Hepatocyte (in vitro differentiated cells): ENCODE data around the gene DOCK3. TPM values are rescaled to one million over a fixed set of nuclear protein-coding genes. Genes with fewer than 3 reads are reported as not detected.

ENCODE experiments used
- DNase-seq: peaks from one replicate; pipeline ENCODE4 v3.0.0-alpha.2; 2016; ENCODE audit warnings: low spot score
- H2AFZ ChIP-seq: fragments of 200-600 bp; sonication (generic); 2 replicates; pipeline ENCODE4 v1.6.0; 2016; ENCODE audit warnings: antibody characterized with exemption, mild to moderate bottlenecking
- H3K27ac ChIP-seq: fragments of 200-600 bp; sonication (generic); 2 replicates; pipeline ENCODE4 v1.5.1; 2016; ENCODE audit warnings: mild to moderate bottlenecking
- H3K27me3 ChIP-seq: fragments of 200-600 bp; sonication (generic); 2 replicates; pipeline ENCODE4 v1.6.1; 2016
- H3K36me3 ChIP-seq: fragments of 200-600 bp; sonication (generic); replicated peaks from 2 replicates; pipeline ENCODE4 v1.5.1; 2016; ENCODE audit warnings: low read depth; ENCODE audit not compliant: insufficient read depth
- H3K4me1 ChIP-seq: fragments of 200-600 bp; sonication (generic); 2 replicates; pipeline ENCODE4 v1.5.1; 2016; ENCODE audit warnings: mild to moderate bottlenecking, moderate library complexity; ENCODE audit not compliant: insufficient read depth
- H3K4me2 ChIP-seq: fragments of 200-600 bp; sonication (generic); 2 replicates; pipeline ENCODE4 v1.6.0; 2016
- H3K4me3 ChIP-seq: fragments of 200-600 bp; sonication (generic); 2 replicates; pipeline ENCODE4 v1.5.1; 2016; ENCODE audit warnings: mild to moderate bottlenecking
- H3K79me2 ChIP-seq: fragments of 200-600 bp; sonication (generic); 2 replicates; pipeline ENCODE4 v1.6.0; 2017; ENCODE audit warnings: mild to moderate bottlenecking
- H3K9me2 ChIP-seq: fragments of 200-600 bp; sonication (generic); replicated peaks from 2 replicates; pipeline ENCODE4 v1.6.0; 2017; ENCODE audit warnings: mild to moderate bottlenecking; ENCODE audit not compliant: insufficient read depth
- H3K9me3 ChIP-seq: fragments of 200-600 bp; sonication (generic); 2 replicates; pipeline ENCODE4 v1.5.1; 2016; ENCODE audit warnings: low read depth, mild to moderate bottlenecking
- H4K20me1 ChIP-seq: fragments of 200-600 bp; sonication (generic); 2 replicates; pipeline ENCODE4 v1.6.0; 2016; ENCODE audit warnings: mild to moderate bottlenecking; ENCODE audit not compliant: insufficient read depth, poor library complexity, severe bottlenecking
- EZH2 ChIP-seq: fragments of 200-600 bp; sonication (generic); IDR thresholded peaks from 2 replicates; pipeline ENCODE4 v1.6.1; 2016; ENCODE audit warnings: antibody characterized with exemption, mild to moderate bottlenecking, borderline replicate concordance
- EZH2phosphoT487 ChIP-seq: fragments of 200-600 bp; sonication (generic); IDR thresholded peaks from one replicate; pipeline ENCODE4 v1.6.1; 2018; ENCODE audit warnings: antibody characterized with exemption, mild to moderate bottlenecking, low read depth, moderate library complexity; ENCODE audit not compliant: unreplicated experiment, severe bottlenecking
- WGBS: methylation state at CpG from one replicate; pipeline ENCODE4 v1.1.6; 2016; ENCODE audit warnings: low lambda C conversion rate; ENCODE audit errors: missing lambda C conversion rate; 5-methylcytosine and 5-hydroxymethylcytosine counted together
- polyA plus RNA-seq: library from polyadenylated mRNA; unstranded; fragments of >200 nt; fragmentation: Nextera tagmentation; extraction: Ambion mirVana; gene quantifications from 2 replicates; pipeline ENCODE4 v1.2.1, GENCODE V29; 2016
- total RNA-seq: library from RNA; depleted of rRNA; stranded (reverse); fragments of >200 nt; gene quantifications from 2 replicates; pipeline ENCODE4 v1.2.3, GENCODE V29; 2014
- TF ChIP-seq, protein P1 (sequence below): fragments of 200-600 bp; sonication (generic); IDR thresholded peaks from 2 replicates; pipeline ENCODE4 v1.5.1; 2016; ENCODE audit warnings: antibody characterized with exemption, mild to moderate bottlenecking; ENCODE audit not compliant: poor library complexity

DOCK3 gene
- total and polyA plus RNA-seq, 2 experiments from 2014 or later = 0.77 to 1.6 TPM

DNA sequence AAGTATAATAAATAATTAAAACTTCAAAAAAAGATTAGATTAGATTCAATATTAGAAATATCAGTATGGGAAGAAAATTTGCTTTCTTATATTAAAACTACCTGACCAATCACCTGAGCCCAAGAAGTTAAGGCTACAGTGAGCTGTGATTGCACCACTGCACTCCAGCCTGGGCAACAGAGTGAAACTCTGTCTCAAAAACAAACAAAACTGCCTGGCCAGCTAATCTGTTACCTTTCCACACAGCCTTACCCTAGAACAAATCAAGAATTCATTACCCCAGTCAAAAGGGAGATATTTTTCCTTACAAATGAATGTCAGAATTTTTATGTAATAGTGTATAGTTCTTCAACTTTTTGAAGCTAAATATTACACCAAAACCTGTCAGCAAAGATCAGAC lies 593.4 kb downstream of the DOCK3 start:
- H3K4me3 ChIP-seq = no peak overlapping the region

DNA sequence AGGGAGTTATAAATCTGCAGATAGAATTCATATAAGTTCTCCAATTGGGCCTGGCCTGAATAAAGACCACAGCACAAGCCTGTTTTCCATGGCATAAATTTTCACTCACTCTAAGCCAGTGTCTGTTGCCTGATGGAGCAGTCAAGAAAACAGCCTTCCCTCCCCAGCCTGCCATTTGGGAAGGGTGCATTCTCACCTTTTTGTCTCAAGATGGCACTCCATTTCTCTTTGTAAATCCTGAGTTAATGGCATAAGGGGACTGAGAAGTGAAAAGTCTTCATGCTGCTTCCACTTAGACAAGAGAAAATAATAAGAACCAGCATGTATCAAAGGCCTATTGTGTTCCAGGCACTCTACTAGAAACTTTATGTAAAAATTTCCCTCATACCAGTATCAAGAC lies 594.7 kb downstream of the DOCK3 start:
- TF ChIP-seq, protein P1, sequence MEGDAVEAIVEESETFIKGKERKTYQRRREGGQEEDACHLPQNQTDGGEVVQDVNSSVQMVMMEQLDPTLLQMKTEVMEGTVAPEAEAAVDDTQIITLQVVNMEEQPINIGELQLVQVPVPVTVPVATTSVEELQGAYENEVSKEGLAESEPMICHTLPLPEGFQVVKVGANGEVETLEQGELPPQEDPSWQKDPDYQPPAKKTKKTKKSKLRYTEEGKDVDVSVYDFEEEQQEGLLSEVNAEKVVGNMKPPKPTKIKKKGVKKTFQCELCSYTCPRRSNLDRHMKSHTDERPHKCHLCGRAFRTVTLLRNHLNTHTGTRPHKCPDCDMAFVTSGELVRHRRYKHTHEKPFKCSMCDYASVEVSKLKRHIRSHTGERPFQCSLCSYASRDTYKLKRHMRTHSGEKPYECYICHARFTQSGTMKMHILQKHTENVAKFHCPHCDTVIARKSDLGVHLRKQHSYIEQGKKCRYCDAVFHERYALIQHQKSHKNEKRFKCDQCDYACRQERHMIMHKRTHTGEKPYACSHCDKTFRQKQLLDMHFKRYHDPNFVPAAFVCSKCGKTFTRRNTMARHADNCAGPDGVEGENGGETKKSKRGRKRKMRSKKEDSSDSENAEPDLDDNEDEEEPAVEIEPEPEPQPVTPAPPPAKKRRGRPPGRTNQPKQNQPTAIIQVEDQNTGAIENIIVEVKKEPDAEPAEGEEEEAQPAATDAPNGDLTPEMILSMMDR = no peak
- TF ChIP-seq EZH2 (no peak), EZH2phosphoT487 (no peak)

More for the DNA sequence above, 593.4 kb downstream of the DOCK3 start:
- Histone ChIP-seq H4K20me1 (no peaks in the 10 kb centered on the region), H3K4me2 (no peak overlapping the region), H3K27me3 (no peaks in the 10 kb centered on the region), H3K36me3 (no peaks in the 10 kb centered on the region), H3K9me3 (no peaks in the 10 kb centered on the region), H3K79me2 (no peaks in the 10 kb centered on the region), H3K27ac (no peak overlapping the region), H3K4me1 (no peaks in the 10 kb centered on the region), H3K9me2 (no peaks in the 10 kb centered on the region), H2AFZ (no peak overlapping the region)
- no peak for DNase-seq
- TF ChIP-seq, protein P1 = no peak
- TF ChIP-seq EZH2 (no peak), EZH2phosphoT487 (no peak)

DNA sequence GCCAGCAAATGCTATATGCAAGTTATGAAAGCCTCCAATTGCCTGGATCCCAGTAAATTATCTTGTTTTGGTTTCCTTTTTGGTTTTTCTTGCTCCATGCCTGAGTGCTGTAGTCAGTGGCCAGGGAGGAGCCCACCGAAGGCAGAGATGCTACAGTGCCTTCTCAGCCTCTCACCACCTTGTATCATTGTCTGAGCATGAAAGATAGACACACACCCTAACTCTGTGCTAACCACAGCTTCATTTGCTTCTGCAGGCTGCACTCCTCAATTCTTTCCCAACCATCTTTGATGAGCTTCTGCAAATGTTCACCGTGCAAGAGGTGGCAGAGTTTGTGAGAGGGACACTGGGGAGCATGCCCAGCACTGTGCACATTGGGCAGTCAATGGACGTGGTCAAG lies 595.8 kb downstream of the DOCK3 start:
- TF ChIP-seq EZH2 (no peak), EZH2phosphoT487 (no peak)
- TF ChIP-seq, protein P1 = no peak
- Histone ChIP-seq H3K27ac (no peak overlapping the region), H4K20me1 (no peaks in the 10 kb centered on the region), H3K4me2 (no peak overlapping the region), H3K4me3 (no peak overlapping the region), H3K9me2 (no peaks in the 10 kb centered on the region), H3K79me2 (no peaks in the 10 kb centered on the region), H3K36me3 (no peaks in the 10 kb centered on the region), H3K4me1 (no peaks in the 10 kb centered on the region), H3K27me3 (no peaks in the 10 kb centered on the region), H3K9me3 (no peaks in the 10 kb centered on the region), H2AFZ (no peak overlapping the region)
- no peak for DNase-seq
- 94% methylated on average over 3 of the region's 3 CpGs for WGBS

More for the DNA sequence above, 594.7 kb downstream of the DOCK3 start:
- Histone ChIP-seq H4K20me1 (no peaks in the 10 kb centered on the region), H3K4me1 (no peaks in the 10 kb centered on the region), H3K36me3 (no peaks in the 10 kb centered on the region), H3K79me2 (no peaks in the 10 kb centered on the region), H3K9me3 (no peaks in the 10 kb centered on the region), H3K4me3 (no peak overlapping the region), H3K27ac (no peak overlapping the region), H2AFZ (no peak overlapping the region), H3K27me3 (no peaks in the 10 kb centered on the region), H3K9me2 (no peaks in the 10 kb centered on the region), H3K4me2 (no peak overlapping the region)
- no peak for DNase-seq

DNA sequence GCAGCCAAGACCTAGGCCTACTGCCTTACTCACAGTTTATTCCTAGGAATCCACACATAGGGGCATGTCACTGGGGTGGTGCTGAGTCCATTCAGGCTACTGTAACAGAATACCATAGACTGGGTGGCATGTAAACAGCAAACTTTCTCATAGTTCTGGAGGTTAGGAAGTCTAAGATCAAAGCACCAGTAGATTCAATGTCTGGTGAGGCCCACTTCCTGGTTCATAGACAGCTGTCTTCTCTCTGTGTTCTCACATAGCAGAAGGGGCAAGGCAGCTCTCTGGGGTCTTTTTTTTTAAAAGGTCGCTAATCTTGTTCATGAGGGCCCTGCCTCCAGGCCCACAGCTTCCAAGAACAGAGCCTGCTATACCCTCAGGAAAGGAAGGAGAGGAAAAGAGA lies 596.4 kb downstream of the DOCK3 start:
- TF ChIP-seq, protein P1 = no peak
- TF ChIP-seq EZH2phosphoT487 (no peak), EZH2 (no peak)
- Histone ChIP-seq H3K4me3 (no peak overlapping the region), H3K79me2 (no peaks in the 10 kb centered on the region), H4K20me1 (no peaks in the 10 kb centered on the region), H3K9me3 (no peaks in the 10 kb centered on the region), H3K4me2 (no peak overlapping the region), H3K4me1 (no peaks in the 10 kb centered on the region), H3K27ac (no peak overlapping the region), H3K27me3 (no peaks in the 10 kb centered on the region), H3K36me3 (no peaks in the 10 kb centered on the region), H2AFZ (no peak overlapping the region), H3K9me2 (no peaks in the 10 kb centered on the region)
- WGBS = 70% methylated on average over 1 of the region's 1 CpG
- no peak for DNase-seq
